ENCODE measurements around the gene MFN2. TPM values are rescaled to one million over a fixed set of nuclear protein-coding genes. Genes with fewer than 3 reads are reported as not detected.
A peak's percentile ranks its signal among the peaks of the same experiment; 100 is the strongest.
"Not testable (repeated sequence)": the region's sequence is repeated elsewhere in the genome, so short reads cannot be mapped to it uniquely, and the experiment has no call there.

MFN2 gene
- total RNA-seq, 2 donors from 2014 or later: 442 to 451 TPM

GRCh38 chr1:12012560-12013316 is 32.5 kb downstream of the MFN2 start:
- intact Hi-C loops (cut with DNase I): no loop called here
- ATAC-seq (peak; percentile 19 to 28), DNase-seq (no peak)

GRCh38 chr1:12014141-12014991 is 34.1 kb downstream of the MFN2 start:
- intact Hi-C loops (cut with DNase I): no loop called here
- no peak for DNase-seq
- ATAC-seq: peak in 1 of 2 donors; percentile 16

- intact Hi-C loops (cut with DNase I): no loop called here
- DNase-seq: no peak
- ATAC-seq: no peak
Observed at GRCh38 chr1:12015001-12015491, 34.8 kb downstream of the MFN2 start.

GRCh38 chr1:12015499-12015898 is 35.3 kb downstream of the MFN2 start:
- intact Hi-C loops (cut with DNase I): no loop called here
- DNase-seq (no peak), ATAC-seq (no peak)

GRCh38 chr1:12016182-12016581 is 35.9 kb downstream of the MFN2 start:
- intact Hi-C loops (cut with DNase I): no loop called here
- DNase-seq (no peak), ATAC-seq (no peak)

GRCh38 chr1:12019858-12020509 is 39.7 kb downstream of the MFN2 start:
- intact Hi-C loops (cut with DNase I): no loop called here
- DNase-seq (no peak), ATAC-seq (peak; percentile 4 to 28)

GRCh38 chr1:12021616-12022015 is 41.4 kb downstream of the MFN2 start:
- DNase-seq (no peak), ATAC-seq (no peak)
- intact Hi-C loops (cut with DNase I): no loop called here

- intact Hi-C loops (cut with DNase I): no loop called here
- DNase-seq: no peak
- ATAC-seq: no peak
Observed at GRCh38 chr1:12022036-12022435, 41.8 kb downstream of the MFN2 start.

- intact Hi-C loops (cut with DNase I): no loop called here
- DNase-seq: no peak
- no peak for ATAC-seq
Observed at GRCh38 chr1:12026586-12026985, 46.3 kb downstream of the MFN2 start.

- ATAC-seq (no peak), DNase-seq (no peak)
- intact Hi-C loops (cut with DNase I): no loop called here
Observed at GRCh38 chr1:12028248-12028647, 48.0 kb downstream of the MFN2 start.

GRCh38 chr1:12028957-12029511 is 48.8 kb downstream of the MFN2 start:
- no peak for ATAC-seq
- intact Hi-C loops (cut with DNase I): no loop called here
- no peak for DNase-seq

GRCh38 chr1:12029720-12030339 is 49.6 kb downstream of the MFN2 start:
- no peak for DNase-seq
- ATAC-seq: no peak
- intact Hi-C loops (cut with DNase I): no loop called here

- ATAC-seq (peak; percentile 73 to 80), DNase-seq (peak; percentile 52)
- intact Hi-C loops (cut with DNase I): no loop called here
Observed at GRCh38 chr1:12031039-12031980, 51.1 kb downstream of the MFN2 start.

GRCh38 chr1:12032161-12032621 is 51.9 kb downstream of the MFN2 start:
- DNase-seq (no peak), ATAC-seq (peak; percentile 35 to 65)
- intact Hi-C loops (cut with DNase I): no loop called here

- intact Hi-C loops (cut with DNase I); DNase-seq; ATAC-seq: not testable (repeated sequence)
Observed at GRCh38 chr1:12033441-12033840, 53.2 kb downstream of the MFN2 start.

- ATAC-seq (peak in 1 of 2 donors; percentile 29), DNase-seq (peak; percentile 69)
- intact Hi-C loops (cut with DNase I): no loop called here
Observed at GRCh38 chr1:12034381-12034801, 54.1 kb downstream of the MFN2 start.

- ATAC-seq (no peak), DNase-seq (no peak)
- intact Hi-C loops (cut with DNase I): no loop called here
Observed at GRCh38 chr1:12035312-12035711, 55.1 kb downstream of the MFN2 start.

Data from left cardiac atrium (tissue), 4 donors.